Liver (tissue), 3 donors: ENCODE measurements around the gene THUMPD2.

ENCODE experiments used
- CTCF ChIP-seq: fragments of 150-350 bp; IDR thresholded peaks from 2 replicates; pipeline ENCODE4 v1.5.1; 2017; ENCODE audit warnings: improper control_type of control experiment, low read depth, low read length; ENCODE audit not compliant: missing input control
- JUND ChIP-seq, 2 donors: IDR thresholded peaks; 2 replicates each; pipeline ENCODE4 v1.6.1; 2016; ENCODE audit warnings: antibody characterized with exemption in 2 of 2
- RAD21 ChIP-seq, 2 donors: IDR thresholded peaks; 2 replicates each; pipeline ENCODE4 v1.6.1; 2016; ENCODE audit warnings: antibody characterized with exemption in 2 of 2, mild to moderate bottlenecking in 2 of 2
- REST ChIP-seq: IDR thresholded peaks from 2 replicates; pipeline ENCODE4 v1.6.1; 2016; ENCODE audit warnings: antibody characterized with exemption, mild to moderate bottlenecking
- SP1 ChIP-seq: IDR thresholded peaks from 2 replicates; pipeline ENCODE4 v1.6.1; 2018; ENCODE audit warnings: antibody characterized with exemption, mild to moderate bottlenecking
- TAF1 ChIP-seq: conservative IDR thresholded peaks from 2 replicates; pipeline ENCODE4 v1.6.1; 2016; ENCODE audit warnings: antibody characterized with exemption, mild to moderate bottlenecking
- YY1 ChIP-seq: IDR thresholded peaks from 2 replicates; pipeline ENCODE4 v1.6.1; 2016; ENCODE audit warnings: antibody characterized with exemption, mild to moderate bottlenecking
- donor health status: healthy.
- donor health status: healthy.

- no peak for TF ChIP-seq CTCF
- no peak for TF ChIP-seq JUND (IDR thresholded peaks at IDR 0.05)
- TF ChIP-seq SP1: no peak
- no peak for TF ChIP-seq RAD21 (IDR thresholded peaks at IDR 0.05)
- no peak for TF ChIP-seq YY1
- no peak for TF ChIP-seq TAF1
- TF ChIP-seq REST: no peak
These were observed 40.1 kb downstream of the THUMPD2 start for GRCh38 chr2:39738936-39739335.
